Activated naive CD4-positive, alpha-beta T cell (primary cell): Measurements from ENCODE around the gene GNPTG.
A peak's percentile ranks its signal among the peaks of the same experiment; 100 is the strongest.

Source experiments
- DNase-seq, 4 experiments: peaks; one replicate each; lab custom pipeline; 2025; lab: John Stamatoyannopoulos, UW

GNPTG gene

GRCh38 chr16:1371054-1371978, 19.6 kb downstream of the GNPTG start:
- no peak for DNase-seq

GRCh38 chr16:1372292-1372950, 20.7 kb downstream of the GNPTG start:
- DNase-seq = no peak

- DNase-seq = no peak
Observed at GRCh38 chr16:1374418-1375297, 22.9 kb downstream of the GNPTG start.

- no peak for DNase-seq
Observed at GRCh38 chr16:1375298-1375640, 23.5 kb downstream of the GNPTG start.

- DNase-seq = no peak
Observed at GRCh38 chr16:1375741-1376410, 24.1 kb downstream of the GNPTG start.

GRCh38 chr16:1377406-1378010, 25.8 kb downstream of the GNPTG start:
- DNase-seq = no peak

- DNase-seq = no peak
Observed at GRCh38 chr16:1378087-1378803, 26.5 kb downstream of the GNPTG start.

- DNase-seq = peak in 1 of 4 experiments; percentile 15
Observed at GRCh38 chr16:1378804-1379303, 27.1 kb downstream of the GNPTG start.

- DNase-seq = peak; percentile 52 to 62 (median 60)
Observed at GRCh38 chr16:1379304-1380076, 27.8 kb downstream of the GNPTG start.

- no peak for DNase-seq
Observed at GRCh38 chr16:1380195-1380594, 28.5 kb downstream of the GNPTG start.

- no peak for DNase-seq
Observed at GRCh38 chr16:1381612-1382406, 30.1 kb downstream of the GNPTG start.

- no peak for DNase-seq
Observed at GRCh38 chr16:1383556-1383955, 31.8 kb downstream of the GNPTG start.

GRCh38 chr16:1385232-1385631, 33.5 kb downstream of the GNPTG start:
- no peak for DNase-seq

GRCh38 chr16:1387331-1387730, 35.6 kb downstream of the GNPTG start:
- DNase-seq = no peak

GRCh38 chr16:1389762-1390161, 38.0 kb downstream of the GNPTG start:
- no peak for DNase-seq

- DNase-seq = no peak
Observed at GRCh38 chr16:1390239-1390779, 38.6 kb downstream of the GNPTG start.

GRCh38 chr16:1392826-1393225, 41.1 kb downstream of the GNPTG start:
- no peak for DNase-seq

GRCh38 chr16:1393613-1394176, 42.0 kb downstream of the GNPTG start:
- no peak for DNase-seq
